Measurements from ENCODE around the gene IL6ST.
A peak's percentile ranks its signal among the peaks of the same experiment; 100 is the strongest.

Gene IL6ST

GRCh38 chr5:55925712-55926111, 69.1 kb downstream of the IL6ST start:
- H3K4me2 ChIP-seq (ENCODE audit: low read length), result no peak overlapping the region
- H4K20me1 ChIP-seq (ENCODE audit: insufficient read depth, low read length), result no peaks in the 10 kb centered on the region
- TF ChIP-seq CTCF (IDR thresholded peaks at IDR 0.05; ENCODE audit: low read depth, low read length), result no peak
- no peak for TF ChIP-seq EZH2phosphoT487 (IDR thresholded peaks at IDR 0.05; ENCODE audit: low read depth)
- no peaks in the 10 kb centered on the region for H3K27me3 ChIP-seq (ENCODE audit: low read depth, low read length)
- H3K27ac ChIP-seq (ENCODE audit: low read length), result no peak overlapping the region
- H3K79me2 ChIP-seq (ENCODE audit: low read length), result no peaks in the 10 kb centered on the region
- no peaks in the 10 kb centered on the region for H3K9me3 ChIP-seq (ENCODE audit: insufficient read depth, low read length)
- no peak overlapping the region for H2AFZ ChIP-seq (ENCODE audit: low read depth, low read length)
- H3K36me3 ChIP-seq (replicated peaks; ENCODE audit: low read depth, low read length), result no peaks in the 10 kb centered on the region
- peaks cover 11% of the 10 kb centered on the region for H3K4me1 ChIP-seq (ENCODE audit: low read length)
- H3K4me3 ChIP-seq (ENCODE audit: low read length), result no peak overlapping the region
- H3K9ac ChIP-seq (ENCODE audit: low read length), result no peak overlapping the region

GRCh38 chr5:55925181-55925580, 69.6 kb downstream of the IL6ST start:
- Histone ChIP-seq H3K27ac (ENCODE audit: low read length) (no peak overlapping the region), H2AFZ (ENCODE audit: low read depth, low read length) (no peak overlapping the region), H3K27me3 (ENCODE audit: low read depth, low read length) (no peaks in the 10 kb centered on the region), H3K9ac (ENCODE audit: low read length) (no peak overlapping the region), H3K4me3 (ENCODE audit: low read length) (no peak overlapping the region), H3K9me3 (ENCODE audit: insufficient read depth, low read length) (no peaks in the 10 kb centered on the region), H3K4me2 (ENCODE audit: low read length) (no peak overlapping the region), H3K79me2 (ENCODE audit: low read length) (no peaks in the 10 kb centered on the region), H4K20me1 (ENCODE audit: insufficient read depth, low read length) (no peaks in the 10 kb centered on the region), H3K36me3 (replicated peaks; ENCODE audit: low read depth, low read length) (no peaks in the 10 kb centered on the region), H3K4me1 (ENCODE audit: low read length) (peaks cover 16% of the 10 kb centered on the region)
- TF ChIP-seq CTCF (IDR thresholded peaks at IDR 0.05; ENCODE audit: low read depth, low read length) (no peak), EZH2phosphoT487 (IDR thresholded peaks at IDR 0.05; ENCODE audit: low read depth) (no peak)

GRCh38 chr5:55924744-55925143, 70.0 kb downstream of the IL6ST start:
- TF ChIP-seq CTCF (IDR thresholded peaks at IDR 0.05; ENCODE audit: low read depth, low read length) (no peak), EZH2phosphoT487 (IDR thresholded peaks at IDR 0.05; ENCODE audit: low read depth) (no peak)
- Histone ChIP-seq H3K9ac (ENCODE audit: low read length) (no peak overlapping the region), H3K4me3 (ENCODE audit: low read length) (no peak overlapping the region), H3K36me3 (replicated peaks; ENCODE audit: low read depth, low read length) (no peaks in the 10 kb centered on the region), H4K20me1 (ENCODE audit: insufficient read depth, low read length) (no peaks in the 10 kb centered on the region), H3K4me2 (ENCODE audit: low read length) (no peak overlapping the region), H3K27me3 (ENCODE audit: low read depth, low read length) (no peaks in the 10 kb centered on the region), H3K4me1 (ENCODE audit: low read length) (peaks cover 21% of the 10 kb centered on the region), H3K9me3 (ENCODE audit: insufficient read depth, low read length) (no peaks in the 10 kb centered on the region), H3K27ac (ENCODE audit: low read length) (no peak overlapping the region), H2AFZ (ENCODE audit: low read depth, low read length) (no peak overlapping the region), H3K79me2 (ENCODE audit: low read length) (no peaks in the 10 kb centered on the region)

- Histone ChIP-seq H3K27me3 (ENCODE audit: low read depth, low read length) (no peaks in the 10 kb centered on the region), H3K36me3 (replicated peaks; ENCODE audit: low read depth, low read length) (no peaks in the 10 kb centered on the region), H3K9me3 (ENCODE audit: insufficient read depth, low read length) (no peaks in the 10 kb centered on the region), H3K4me3 (ENCODE audit: low read length) (peak overlapping the region; percentile 74; the same call in 1 of the 2 replicates), H3K4me1 (ENCODE audit: low read length) (peaks cover 28% of the 10 kb centered on the region), H3K27ac (ENCODE audit: low read length) (no peak overlapping the region), H2AFZ (ENCODE audit: low read depth, low read length) (0 out of 2 replicates have a peak overlapping the region, but pooled peaks have one; percentile 95), H3K79me2 (ENCODE audit: low read length) (no peaks in the 10 kb centered on the region), H4K20me1 (ENCODE audit: insufficient read depth, low read length) (no peaks in the 10 kb centered on the region), H3K9ac (ENCODE audit: low read length) (no peak overlapping the region), H3K4me2 (ENCODE audit: low read length) (peak overlapping the region; percentile 86)
- TF ChIP-seq CTCF (IDR thresholded peaks at IDR 0.05; ENCODE audit: low read depth, low read length), result no peak
- TF ChIP-seq EZH2phosphoT487 (IDR thresholded peaks at IDR 0.05; ENCODE audit: low read depth), result no peak
Observed at GRCh38 chr5:55923865-55924500, 70.8 kb downstream of the IL6ST start.
